ENCODE results near the gene PEX16.

DNA sequence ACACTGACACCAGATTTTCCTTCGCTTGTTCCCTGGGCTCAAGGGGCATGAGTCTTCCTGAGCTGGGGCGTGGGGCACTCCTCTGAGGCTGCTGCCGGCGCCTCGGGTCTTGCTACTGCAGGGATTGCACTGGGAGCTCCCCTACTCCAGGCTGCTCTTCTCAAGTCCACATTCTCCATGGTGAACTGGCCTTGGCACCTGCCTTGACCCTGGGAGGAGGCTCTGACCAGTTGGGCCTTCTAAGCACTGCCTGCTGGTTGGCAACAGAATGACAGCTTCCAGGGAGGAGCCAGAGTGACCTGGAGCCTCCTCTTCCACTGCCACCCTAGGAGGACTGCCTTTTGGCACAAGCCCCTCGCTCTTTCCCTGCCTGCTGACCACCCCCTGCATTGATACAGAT lies 20.1 kb downstream of the PEX16 start:
- TF ChIP-seq, protein P1, sequence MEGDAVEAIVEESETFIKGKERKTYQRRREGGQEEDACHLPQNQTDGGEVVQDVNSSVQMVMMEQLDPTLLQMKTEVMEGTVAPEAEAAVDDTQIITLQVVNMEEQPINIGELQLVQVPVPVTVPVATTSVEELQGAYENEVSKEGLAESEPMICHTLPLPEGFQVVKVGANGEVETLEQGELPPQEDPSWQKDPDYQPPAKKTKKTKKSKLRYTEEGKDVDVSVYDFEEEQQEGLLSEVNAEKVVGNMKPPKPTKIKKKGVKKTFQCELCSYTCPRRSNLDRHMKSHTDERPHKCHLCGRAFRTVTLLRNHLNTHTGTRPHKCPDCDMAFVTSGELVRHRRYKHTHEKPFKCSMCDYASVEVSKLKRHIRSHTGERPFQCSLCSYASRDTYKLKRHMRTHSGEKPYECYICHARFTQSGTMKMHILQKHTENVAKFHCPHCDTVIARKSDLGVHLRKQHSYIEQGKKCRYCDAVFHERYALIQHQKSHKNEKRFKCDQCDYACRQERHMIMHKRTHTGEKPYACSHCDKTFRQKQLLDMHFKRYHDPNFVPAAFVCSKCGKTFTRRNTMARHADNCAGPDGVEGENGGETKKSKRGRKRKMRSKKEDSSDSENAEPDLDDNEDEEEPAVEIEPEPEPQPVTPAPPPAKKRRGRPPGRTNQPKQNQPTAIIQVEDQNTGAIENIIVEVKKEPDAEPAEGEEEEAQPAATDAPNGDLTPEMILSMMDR (conservative IDR thresholded peaks at IDR 0.05), result no peak; the same call in 1 of the 2 replicates
- no peak for TF ChIP-seq EZH2 (IDR thresholded peaks at IDR 0.05; ENCODE audit: low read depth)

Measured in PC-9 (cell line).